ENCODE results near the gene CCDC192.

- TF ChIP-seq CTCF (tag by site-specific recombination; IDR thresholded peaks at IDR 0.05), result no peak
- TF ChIP-seq ZNF175 (tag by site-specific recombination; IDR thresholded peaks at IDR 0.05), result no peak
- no peak for TF ChIP-seq ZNF658 (tag by site-specific recombination; IDR thresholded peaks at IDR 0.05)
- TF ChIP-seq ZNF449 (tag by site-specific recombination; IDR thresholded peaks at IDR 0.05), result no peak
- no peak for TF ChIP-seq REST (tag by site-specific recombination; IDR thresholded peaks at IDR 0.05)
- TF ChIP-seq ZNF324 (tag by site-specific recombination; IDR thresholded peaks at IDR 0.05), result no peak
- TF ChIP-seq ZNF174 (tag by site-specific recombination; IDR thresholded peaks at IDR 0.05), result no peak
- no peak for TF ChIP-seq ZBTB49 (tag by site-specific recombination; IDR thresholded peaks at IDR 0.05; ENCODE audit: low read depth)
- no peak for TF ChIP-seq GFI1B (tag by site-specific recombination; IDR thresholded peaks at IDR 0.05)
- TF ChIP-seq ZNF391 (tag by site-specific recombination; IDR thresholded peaks at IDR 0.05; ENCODE audit: borderline replicate concordance, low read depth), result no peak
- TF ChIP-seq RBAK (tag by site-specific recombination; IDR thresholded peaks at IDR 0.05), result no peak
- TF ChIP-seq ZFP69B (tag by site-specific recombination; IDR thresholded peaks at IDR 0.05), result no peak
Observed at GRCh38 chr5:127686424-127686823, 16.8 kb upstream of the CCDC192 start.
